Activated CD4-positive, alpha-beta T cell treated with anti-CD3 and anti-CD28 coated beads, Interleukin-2, Interleukin-4, amounts not matched to agents 100 ng/mL and 50 ng/mL, durations not matched to agents 16 hours and 8 hours (primary cell): ENCODE results near the gene CSNK2A1.
"Not testable (repeated sequence)": the region's sequence is repeated elsewhere in the genome, so short reads cannot be mapped to it uniquely, and the experiment has no call there.

Experiments
- DNase-seq: peaks from one replicate; pipeline ENCODE4 v3.0.0-alpha.2; 2020; ENCODE audit warnings: low spot score

The CSNK2A1 gene

DNA sequence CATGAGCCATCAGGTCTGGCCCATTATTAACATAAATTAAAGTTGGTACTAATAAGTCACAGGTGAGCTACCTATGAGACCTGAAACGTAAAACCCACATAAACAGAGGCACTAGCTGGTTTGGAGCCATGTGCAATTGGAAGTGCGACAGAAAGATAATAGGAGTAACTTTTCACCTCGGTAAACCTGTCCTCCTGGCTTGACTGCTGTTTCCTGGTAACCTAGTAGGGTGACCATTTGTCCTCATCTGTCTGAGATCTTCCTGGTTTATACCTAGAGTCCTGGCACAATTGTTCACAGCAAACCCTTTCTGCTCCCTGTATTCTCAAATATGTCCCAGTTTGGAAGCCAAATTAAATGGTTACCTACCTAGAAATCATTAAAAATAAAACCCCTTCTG is 88.6 kb downstream of the CSNK2A1 start:
- no peak for DNase-seq

DNA sequence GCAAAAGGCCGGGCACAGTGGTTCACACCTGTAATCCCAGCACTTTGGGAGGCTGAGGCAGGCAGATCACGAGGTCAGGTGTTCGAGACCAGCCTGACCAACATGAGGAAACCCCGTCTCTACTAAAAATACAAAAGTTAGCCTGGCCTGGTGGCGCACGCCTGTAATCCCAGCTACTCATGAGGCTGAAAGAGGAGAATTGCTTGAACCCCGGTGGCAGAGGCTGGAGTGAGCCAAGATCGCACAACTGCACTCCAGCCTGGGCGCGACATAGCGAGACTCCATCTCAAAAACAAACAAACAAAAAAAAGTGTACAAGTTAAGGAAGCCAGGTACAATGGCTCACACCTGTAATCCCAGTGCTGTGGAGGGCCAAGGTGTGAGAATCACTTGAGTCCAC is 91.6 kb downstream of the CSNK2A1 start:
- DNase-seq = not testable (repeated sequence)

DNA sequence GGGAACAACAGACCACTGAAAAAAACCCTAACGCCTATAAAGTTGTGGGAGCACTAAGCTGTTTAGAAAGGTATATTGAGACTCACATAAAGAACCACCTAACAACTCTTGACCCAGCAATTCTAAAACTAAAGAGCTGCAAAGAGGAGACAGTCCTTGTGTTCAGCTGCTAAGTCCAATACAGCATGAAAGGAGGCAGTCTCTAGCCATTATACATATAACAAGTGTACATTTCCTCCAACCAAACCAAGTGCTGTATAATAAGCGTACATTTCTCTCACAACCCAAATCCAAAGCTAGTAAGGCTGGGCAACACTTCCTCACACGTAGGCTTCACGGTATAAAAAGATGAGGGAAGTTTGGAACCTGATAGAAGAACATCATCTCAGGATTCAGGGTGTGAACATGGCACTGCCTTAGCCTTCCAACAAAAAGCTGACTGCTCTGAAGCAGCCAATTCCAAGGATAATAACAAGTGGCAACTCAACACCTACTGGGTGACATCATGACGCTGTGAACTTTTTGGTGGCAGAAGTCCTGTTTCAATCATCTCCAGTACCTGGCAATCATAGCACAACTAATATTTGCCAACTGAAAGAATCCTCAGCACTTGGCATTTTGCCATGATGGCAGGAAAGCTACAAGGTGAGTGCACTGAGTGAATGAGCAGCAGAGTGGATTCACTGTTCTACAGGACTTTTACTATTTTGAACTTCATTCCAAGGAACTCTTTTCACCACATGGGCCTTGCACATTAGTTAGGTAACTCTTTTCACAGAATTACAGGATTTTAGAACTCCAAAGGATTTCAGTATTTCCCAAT is 97.9 kb downstream of the CSNK2A1 start:
- DNase-seq = no peak

DNA sequence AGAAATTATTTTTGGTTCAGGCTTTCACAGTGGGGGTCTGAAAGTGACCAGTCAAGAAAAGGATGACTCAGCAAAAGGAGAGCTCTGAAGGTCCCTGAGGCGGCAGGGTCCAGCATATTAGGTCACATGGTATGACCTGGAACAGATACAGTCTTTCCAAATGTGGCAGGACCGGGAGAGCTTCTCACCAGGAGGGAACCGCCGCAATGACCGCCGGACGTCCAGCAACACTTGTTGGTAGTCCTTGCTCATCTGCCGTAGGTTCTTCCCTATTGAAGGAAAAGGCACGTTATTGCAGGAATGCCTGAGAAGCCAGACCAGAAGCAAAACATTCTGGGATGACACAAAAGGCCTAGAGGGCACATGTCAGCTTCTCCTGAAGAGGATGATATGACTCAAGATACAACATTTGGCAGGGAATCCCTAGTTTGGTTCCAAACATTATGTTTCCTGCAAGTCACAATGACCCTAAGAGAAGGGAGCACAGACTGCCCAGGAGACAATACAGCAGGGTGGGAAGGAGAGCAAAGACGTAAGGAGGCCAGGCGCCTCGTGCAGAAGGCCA is 98.6 kb downstream of the CSNK2A1 start:
- no peak for DNase-seq

DNA sequence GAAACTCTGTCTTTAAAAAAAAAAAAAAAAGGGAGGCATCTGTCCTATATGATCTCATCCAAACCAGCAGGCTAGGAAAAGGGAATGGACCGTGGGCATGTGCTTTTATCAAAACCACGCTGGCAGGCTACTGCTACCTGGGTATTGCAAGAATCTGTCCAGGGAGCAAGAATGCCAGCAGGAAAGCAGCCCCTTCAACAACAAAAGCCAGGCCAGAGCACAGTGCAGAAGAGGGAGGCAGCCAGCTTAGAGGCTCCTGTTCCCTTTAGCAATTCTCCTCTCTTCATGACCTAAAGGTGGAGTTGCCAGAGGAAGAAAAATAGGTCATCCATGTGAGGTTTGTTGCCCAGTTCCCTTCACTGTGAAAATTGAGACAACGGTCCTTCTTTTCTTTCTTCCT is 99.5 kb downstream of the CSNK2A1 start:
- no peak for DNase-seq

DNA sequence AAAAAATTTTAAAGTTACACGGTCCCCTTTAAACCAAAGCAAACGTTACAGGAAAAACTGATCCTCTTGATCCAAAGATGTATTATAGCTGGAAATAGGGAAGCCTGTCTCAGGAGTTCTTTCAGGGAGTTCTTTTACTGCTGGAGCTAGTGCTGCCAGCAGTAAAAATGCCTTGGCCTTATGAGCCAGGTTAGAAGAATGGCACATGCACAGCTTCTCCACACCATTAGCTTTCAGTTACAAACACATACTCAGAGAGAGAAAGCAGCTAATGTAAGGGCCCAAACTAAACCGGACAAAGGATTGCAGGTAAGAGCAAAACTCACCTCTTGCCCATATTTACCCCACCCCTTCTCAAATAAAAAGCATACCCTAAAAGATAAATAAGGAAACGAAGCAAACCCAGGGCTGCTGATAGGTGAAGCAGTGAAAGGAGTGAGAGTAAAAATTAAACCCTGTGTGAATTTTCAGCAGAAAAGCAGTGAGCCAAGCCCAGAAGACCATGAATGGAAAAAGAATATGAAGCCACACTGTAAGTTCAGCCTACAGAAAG is 100.3 kb downstream of the CSNK2A1 start:
- DNase-seq = no peak

DNA sequence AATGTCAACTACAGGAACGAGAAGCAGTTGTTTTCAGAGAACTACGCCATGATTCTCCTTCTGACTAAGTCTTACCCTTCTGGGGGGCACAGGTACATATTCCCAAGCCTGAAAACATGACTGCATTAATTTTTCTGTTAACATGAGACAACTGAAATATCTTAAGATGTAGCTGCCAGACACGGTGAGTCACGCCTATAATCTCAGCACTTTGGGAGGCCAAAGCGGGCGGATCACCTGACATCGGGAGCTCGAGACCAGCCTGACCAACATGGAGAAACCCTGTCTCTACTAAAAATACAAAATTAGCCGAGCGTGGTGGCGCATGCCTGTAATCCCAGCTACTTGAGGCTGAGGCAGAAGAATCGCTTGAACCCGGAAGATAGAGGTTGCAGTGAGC is 103.0 kb downstream of the CSNK2A1 start:
- DNase-seq = no peak

DNA sequence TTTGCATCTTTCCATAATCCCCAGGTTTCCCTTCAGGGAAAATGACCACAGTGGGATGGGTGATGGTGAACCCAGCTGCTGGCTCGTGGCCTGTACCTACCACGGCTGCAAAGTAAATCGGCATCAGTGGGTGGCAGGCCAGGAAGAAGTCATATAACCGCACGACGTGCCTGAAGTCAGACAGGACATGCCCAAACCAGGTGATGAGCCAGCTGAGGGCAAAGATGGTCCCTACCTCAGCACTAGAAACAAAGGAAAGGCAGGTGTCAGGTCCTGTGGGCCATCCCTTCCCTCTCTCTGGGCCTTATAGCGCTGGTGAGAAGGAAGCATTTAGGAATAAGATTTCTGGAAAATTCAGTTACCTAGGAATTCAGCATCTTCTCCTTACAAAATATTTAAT is 103.4 kb downstream of the CSNK2A1 start:
- DNase-seq = no peak

DNA sequence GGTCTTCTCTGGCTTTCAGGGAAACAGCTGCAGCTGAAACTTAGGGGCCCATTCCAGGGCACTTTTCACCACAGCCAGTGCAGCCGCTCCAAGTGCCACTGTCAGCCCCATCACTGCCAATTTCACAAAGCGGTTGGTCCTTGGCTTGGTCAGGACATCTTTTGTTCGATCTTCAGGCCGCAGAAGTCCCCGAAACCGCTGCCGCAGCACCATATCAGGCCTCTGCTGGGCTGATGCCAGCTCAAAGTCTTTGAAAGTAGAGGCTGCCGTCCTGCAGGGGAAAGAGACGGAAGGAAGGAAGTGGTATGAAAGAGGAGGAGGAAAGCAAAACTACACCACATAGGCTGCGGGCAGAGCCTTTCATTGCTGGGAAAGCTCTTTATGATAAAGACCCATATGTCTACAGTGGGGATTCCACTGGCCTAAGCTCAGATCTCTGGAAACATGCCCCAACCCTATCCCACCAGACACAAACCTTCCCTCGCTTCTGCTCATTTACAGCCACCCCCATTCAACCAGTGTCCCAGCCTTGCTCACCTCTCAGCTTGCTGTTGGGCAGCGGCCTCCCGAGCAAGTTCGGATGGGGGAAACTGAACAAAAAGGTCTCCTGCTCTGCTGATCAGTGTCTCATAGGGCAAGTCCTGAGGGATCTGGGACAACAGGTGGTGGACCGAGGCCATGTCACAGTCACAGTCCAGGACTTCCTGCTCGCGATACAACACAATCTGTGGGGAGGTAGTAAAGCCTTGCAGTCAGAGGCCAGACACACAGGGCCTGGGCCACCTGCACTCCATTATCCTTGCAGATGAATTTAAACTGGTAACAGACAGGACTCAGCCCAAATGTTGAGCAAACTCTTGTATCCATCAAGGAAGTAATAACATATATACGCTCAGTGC is 104.8 kb downstream of the CSNK2A1 start:
- peak; percentile 79 for DNase-seq

DNA sequence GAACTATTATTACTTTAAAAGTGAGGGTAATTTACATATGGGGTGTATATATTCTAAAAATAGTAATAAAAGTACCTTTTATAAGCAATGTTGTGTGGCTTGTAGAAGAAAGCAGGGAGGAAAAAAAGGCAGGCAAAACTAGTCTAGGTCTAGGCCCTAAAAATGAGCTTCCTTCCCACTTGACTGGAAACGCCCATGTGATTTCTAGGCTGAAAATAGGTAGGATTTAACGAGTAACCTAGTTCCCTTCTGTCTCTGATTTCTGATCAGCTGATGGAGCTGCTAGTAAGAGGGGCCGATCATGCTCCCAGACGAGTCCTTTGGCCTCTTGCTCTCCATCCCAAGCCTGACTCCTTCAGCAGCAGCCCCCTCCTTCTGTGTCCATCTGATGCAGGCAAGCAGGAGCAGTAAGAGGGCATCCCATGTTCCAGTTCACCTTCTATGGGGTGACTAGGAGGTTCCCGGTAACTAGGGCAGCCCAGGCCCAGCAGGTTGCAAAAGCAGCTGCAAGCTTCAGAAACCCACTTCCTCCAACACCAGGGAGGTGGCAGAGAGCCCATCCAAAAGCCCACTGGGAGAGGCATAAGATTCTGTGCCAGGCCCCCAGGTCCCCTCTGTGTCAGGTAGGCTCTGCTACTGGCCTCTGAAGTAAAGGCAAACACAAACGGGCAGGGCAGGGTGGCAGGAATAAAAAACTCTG is 105.7 kb downstream of the CSNK2A1 start:
- peak; percentile 19 for DNase-seq

DNA sequence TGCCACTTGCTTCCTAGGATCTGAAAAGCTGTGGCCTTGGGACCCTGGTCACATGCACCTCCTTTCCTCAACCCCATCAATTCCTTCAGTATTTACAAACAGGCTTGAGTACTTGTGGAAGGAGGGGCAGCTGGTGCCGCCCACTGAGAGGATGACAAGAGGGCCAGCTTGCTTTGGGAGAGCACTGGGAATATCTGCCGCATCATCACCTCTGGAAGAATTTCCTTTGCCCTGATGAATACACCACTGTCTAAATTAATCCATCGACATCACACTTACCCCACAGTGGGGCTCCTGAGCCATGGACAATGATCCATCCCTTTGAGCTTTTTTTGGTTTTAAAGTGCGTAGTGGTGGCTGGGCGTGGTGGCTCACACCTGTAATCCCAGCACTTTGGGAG is 107.1 kb downstream of the CSNK2A1 start:
- no peak for DNase-seq

DNA sequence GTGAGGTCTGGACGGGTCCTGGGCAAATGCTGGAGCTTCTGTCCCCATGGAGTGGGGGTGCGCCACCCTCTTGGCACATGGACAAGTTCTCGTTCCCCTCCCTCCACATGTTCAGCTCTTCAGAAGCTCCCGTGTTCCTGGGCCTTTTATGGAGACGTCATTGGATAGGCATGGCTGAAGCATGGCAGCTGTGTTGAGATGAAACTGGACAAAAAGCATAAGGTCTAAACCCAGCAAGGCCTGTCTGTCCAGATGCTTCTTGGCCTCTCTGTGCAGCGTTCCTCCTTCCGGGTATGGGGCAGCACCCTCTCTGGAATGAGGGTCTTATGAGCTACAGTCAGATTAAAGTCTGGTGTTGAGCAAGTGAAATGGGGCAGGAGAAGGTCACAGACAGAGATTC is 108.0 kb downstream of the CSNK2A1 start:
- no peak for DNase-seq

DNA sequence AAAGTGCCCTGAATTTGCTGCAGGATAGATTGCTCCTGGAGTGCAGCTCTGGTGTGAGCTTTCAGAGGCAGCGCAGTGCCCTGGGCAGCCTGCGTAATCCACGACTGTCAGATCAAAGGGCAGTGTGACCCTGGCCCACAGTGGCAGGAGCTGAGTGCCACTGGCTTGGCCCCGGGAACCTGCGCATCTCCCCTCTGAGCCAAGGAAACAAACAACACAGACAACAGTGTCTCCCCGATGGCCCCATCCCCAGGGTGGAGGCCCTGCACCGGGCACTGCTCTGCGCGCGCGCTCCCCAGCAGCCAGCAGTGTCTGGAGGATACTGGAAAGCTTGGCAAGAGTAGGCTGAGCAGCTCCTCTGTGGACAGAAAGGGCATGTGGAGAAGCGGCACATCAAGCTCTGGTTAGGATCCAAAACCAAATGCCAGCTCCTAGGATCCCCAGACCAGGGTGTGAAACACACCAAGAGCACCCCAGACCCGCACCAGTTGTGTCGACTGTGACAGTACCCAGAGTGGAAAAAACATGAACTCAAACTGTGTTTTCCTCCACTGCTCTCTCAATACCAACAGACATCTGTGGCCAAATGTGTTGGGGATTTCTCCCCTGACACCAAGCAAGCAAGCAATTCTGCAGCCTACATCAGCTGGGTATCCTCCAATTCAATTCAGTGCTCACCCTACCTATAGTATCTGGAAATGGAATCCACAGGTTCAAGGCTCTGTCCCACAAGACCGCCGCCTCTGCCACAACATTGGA is 108.8 kb downstream of the CSNK2A1 start:
- no peak for DNase-seq

DNA sequence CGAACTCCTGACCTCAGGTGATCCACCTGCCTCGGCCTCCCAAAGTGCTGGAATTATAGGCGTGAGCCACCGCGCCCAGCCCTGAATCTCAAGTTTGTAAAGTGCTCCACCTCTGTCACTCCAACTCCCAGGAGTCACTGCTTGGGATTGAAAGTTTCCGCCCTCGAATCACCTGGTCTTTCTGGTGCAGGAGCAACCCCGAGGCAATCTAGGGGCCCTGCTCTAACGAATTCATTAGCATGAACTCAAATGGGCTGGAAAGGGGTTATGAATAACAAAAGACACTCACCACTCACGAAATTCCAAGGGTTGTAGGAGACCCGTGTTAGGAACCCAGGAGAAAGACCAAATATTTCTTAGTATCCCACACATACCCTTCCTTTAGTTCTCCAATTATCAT is 109.4 kb downstream of the CSNK2A1 start:
- DNase-seq = no peak

DNA sequence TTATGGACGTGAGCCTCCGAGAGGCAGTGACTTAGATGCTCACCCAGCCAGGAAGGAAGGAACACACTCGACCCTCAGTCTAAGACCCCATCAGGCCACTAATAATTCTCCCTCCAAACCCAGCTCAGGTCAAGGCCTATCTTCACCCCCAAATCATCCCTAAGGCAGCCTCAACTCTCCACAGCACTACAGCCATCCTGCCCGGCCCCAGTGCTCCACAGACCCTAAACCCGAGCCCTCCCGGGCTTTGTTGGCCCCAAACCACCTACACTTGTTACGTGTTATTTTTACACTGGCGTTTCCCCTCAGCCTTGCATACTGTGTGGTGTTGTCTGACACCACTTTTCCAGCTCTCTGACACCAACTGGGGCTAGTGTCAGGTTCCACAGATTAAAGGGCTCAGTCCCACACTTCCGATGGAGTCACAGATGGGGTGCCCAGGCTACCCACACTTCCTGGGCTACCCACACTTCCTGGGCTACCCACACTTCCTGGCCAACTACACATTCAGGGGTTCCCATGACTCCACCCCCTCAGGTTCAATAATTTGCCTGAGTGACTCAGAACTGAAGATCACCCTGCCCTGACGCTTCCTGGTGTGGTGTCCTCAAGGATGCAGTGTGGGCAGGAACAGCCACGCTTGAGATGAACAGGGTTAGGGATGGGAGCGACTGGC is 110.2 kb downstream of the CSNK2A1 start:
- DNase-seq = peak; percentile 81

DNA sequence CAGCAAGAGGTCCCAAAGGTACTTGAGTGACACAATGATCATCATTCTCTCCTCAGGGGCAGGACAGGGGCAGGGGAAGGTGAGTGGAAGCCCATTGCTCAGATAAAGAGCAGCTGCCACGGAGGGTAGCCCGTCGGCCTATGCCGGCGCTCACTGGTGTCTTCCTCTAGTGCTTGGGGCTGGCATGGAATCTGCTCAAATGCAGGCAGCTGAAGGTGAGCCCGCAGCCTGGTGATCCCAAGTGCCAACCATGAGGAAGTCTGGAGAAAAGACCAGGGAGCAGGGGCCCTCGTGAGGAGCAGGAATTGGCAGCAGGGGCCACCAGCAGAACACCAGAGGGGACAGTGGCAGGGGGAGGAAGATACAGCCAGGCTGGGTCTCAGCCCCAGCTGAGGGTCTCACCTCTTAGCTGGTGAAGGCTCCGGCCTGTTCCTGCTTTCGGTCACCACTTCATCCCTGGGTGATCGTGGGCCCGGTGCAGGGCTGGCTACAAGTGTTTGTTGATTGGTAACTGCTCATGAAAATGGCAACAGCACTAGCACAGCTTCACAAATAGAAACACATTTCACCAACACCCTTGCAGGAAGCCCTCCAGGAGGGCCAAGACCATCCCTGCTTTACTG is 110.8 kb downstream of the CSNK2A1 start:
- DNase-seq = no peak

DNA sequence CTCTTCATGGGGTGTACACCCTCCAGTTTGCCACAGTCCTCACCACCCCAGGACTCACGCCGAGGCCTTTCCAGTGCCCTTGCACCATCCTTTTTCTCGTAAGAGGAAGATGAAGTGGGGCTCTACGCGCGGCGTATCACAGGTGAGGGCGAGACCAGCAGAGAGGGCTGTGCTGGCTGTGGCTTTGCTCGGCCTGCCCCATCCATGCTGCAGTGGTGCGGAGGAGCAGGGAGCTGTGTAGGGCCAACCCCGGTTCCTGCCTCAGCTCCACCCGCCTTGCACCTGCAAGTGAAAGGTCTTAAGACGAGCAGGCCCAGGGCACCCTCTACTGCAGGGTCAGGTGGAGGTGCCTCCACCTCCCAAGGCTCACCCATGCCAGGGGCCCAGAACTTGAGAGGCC is 111.4 kb downstream of the CSNK2A1 start:
- DNase-seq = no peak

DNA sequence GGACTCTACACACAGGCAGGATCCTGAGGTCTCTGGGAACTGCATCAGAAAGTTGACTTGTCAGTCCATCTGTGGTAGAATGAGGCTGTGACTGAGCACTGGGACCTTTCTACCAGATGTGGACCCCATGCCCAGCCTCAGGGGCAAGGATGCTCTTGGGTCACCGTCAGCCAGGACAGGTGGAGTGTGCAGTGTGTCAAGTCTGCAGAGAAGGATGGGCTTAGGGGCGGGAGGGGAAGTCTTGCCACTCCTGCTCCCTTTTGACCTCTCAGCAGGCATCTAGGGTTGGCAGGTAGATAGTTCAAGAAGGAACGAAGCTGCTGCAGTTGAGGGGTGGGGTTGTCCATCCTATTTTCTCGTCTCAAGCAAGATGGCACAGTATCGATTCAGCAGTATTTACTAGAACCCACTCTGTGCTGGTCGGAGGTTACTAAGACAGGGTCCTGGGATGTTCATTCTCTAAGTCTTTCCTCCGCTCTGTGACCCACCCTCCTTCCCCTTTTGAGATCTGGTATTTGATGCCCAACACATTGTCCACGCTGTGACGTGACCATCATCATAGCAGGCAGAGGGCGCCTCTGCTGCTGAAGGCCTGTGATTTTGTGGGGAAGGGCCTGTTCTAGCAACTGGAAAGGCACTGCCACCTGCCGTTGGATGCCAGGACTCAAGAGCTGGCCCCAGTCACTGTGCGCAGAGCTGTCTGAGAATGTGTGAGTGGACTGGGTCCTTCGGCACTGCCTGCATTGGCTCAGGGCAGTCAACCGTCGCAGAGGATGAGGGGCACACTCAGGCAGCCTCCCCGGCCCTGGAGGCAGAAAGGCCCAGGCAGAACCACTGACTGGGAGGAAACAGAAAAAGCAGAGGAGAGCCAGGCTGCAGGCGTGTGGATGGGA is 112.3 kb downstream of the CSNK2A1 start:
- DNase-seq = peak; percentile 42
